ENCODE measurements around the gene CLDN9. TPM values are rescaled to one million over a fixed set of nuclear protein-coding genes. Genes with fewer than 3 reads are reported as not detected.
A peak's percentile ranks its signal among the peaks of the same experiment; 100 is the strongest.

Gene CLDN9
- total and polyA plus RNA-seq, 9 of the 15 experiments (the other 6 are each of a cell fraction or from before 2014, with no cell fraction given): 0.12 to 0.44 (median 0.22) TPM; not detected in 4

DNA sequence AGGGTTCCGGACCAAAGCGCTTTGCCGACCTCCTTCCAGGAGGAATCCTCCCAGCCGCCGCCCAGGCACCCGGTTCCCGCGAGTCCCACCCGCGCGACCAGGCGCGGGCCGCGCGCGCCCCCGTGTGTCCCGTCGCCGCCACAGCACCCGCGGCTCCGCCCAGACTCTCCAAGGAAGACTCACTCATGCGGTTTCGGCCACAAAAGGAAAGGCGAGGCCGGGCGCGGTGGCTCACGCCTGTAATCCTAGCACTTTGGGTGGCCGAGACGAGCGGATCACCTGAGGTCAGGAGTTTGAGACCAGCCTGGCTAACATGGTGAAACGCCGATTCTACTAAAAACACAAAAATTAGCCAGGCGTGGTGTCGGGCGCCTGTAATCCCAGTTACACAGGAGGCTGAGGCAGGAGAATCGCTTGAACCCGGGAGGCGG, 29.0 kb upstream of the CLDN9 start (continued):
- TF ChIP-seq, protein P1, sequence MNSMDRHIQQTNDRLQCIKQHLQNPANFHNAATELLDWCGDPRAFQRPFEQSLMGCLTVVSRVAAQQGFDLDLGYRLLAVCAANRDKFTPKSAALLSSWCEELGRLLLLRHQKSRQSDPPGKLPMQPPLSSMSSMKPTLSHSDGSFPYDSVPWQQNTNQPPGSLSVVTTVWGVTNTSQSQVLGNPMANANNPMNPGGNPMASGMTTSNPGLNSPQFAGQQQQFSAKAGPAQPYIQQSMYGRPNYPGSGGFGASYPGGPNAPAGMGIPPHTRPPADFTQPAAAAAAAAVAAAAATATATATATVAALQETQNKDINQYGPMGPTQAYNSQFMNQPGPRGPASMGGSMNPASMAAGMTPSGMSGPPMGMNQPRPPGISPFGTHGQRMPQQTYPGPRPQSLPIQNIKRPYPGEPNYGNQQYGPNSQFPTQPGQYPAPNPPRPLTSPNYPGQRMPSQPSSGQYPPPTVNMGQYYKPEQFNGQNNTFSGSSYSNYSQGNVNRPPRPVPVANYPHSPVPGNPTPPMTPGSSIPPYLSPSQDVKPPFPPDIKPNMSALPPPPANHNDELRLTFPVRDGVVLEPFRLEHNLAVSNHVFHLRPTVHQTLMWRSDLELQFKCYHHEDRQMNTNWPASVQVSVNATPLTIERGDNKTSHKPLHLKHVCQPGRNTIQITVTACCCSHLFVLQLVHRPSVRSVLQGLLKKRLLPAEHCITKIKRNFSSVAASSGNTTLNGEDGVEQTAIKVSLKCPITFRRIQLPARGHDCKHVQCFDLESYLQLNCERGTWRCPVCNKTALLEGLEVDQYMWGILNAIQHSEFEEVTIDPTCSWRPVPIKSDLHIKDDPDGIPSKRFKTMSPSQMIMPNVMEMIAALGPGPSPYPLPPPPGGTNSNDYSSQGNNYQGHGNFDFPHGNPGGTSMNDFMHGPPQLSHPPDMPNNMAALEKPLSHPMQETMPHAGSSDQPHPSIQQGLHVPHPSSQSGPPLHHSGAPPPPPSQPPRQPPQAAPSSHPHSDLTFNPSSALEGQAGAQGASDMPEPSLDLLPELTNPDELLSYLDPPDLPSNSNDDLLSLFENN (IDR thresholded peaks at IDR 0.05; ENCODE audit: low read depth in 2 of 2, low read length in 2 of 2): no peak
- TF ChIP-seq ZNF830 (CRISPR knock-in tag; IDR thresholded peaks at IDR 0.05): no peak
- TF ChIP-seq, protein P2, sequence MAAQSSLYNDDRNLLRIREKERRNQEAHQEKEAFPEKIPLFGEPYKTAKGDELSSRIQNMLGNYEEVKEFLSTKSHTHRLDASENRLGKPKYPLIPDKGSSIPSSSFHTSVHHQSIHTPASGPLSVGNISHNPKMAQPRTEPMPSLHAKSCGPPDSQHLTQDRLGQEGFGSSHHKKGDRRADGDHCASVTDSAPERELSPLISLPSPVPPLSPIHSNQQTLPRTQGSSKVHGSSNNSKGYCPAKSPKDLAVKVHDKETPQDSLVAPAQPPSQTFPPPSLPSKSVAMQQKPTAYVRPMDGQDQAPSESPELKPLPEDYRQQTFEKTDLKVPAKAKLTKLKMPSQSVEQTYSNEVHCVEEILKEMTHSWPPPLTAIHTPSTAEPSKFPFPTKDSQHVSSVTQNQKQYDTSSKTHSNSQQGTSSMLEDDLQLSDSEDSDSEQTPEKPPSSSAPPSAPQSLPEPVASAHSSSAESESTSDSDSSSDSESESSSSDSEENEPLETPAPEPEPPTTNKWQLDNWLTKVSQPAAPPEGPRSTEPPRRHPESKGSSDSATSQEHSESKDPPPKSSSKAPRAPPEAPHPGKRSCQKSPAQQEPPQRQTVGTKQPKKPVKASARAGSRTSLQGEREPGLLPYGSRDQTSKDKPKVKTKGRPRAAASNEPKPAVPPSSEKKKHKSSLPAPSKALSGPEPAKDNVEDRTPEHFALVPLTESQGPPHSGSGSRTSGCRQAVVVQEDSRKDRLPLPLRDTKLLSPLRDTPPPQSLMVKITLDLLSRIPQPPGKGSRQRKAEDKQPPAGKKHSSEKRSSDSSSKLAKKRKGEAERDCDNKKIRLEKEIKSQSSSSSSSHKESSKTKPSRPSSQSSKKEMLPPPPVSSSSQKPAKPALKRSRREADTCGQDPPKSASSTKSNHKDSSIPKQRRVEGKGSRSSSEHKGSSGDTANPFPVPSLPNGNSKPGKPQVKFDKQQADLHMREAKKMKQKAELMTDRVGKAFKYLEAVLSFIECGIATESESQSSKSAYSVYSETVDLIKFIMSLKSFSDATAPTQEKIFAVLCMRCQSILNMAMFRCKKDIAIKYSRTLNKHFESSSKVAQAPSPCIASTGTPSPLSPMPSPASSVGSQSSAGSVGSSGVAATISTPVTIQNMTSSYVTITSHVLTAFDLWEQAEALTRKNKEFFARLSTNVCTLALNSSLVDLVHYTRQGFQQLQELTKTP (IDR thresholded peaks at IDR 0.05; ENCODE audit: low read depth in 1 of 2, partially characterized antibody in 2 of 2): no peak
- TF ChIP-seq, protein P3, sequence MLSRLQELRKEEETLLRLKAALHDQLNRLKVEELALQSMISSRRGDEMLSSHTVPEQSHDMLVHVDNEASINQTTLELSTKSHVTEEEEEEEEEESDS (CRISPR knock-in tag; IDR thresholded peaks at IDR 0.05): no peak
- TF ChIP-seq GTF2E2 (tag; IDR thresholded peaks at IDR 0.05): no peak
- TF ChIP-seq DNMT1 (IDR thresholded peaks at IDR 0.05): no peak
- TF ChIP-seq GABPA (tag; conservative IDR thresholded peaks at IDR 0.05; ENCODE audit: low read depth): no peak
- TF ChIP-seq ZBED1 (IDR thresholded peaks at IDR 0.05): 0 out of 2 replicates have a peak, but pooled peaks have one; percentile 32
- no peak for TF ChIP-seq ZNF589 (CRISPR knock-in tag; IDR thresholded peaks at IDR 0.05; ENCODE audit: low read depth)
- no peak for TF ChIP-seq RBM39 (optimal IDR thresholded peaks at IDR 0.05; ENCODE audit: low read depth, low read length)
- TF ChIP-seq, protein P4, sequence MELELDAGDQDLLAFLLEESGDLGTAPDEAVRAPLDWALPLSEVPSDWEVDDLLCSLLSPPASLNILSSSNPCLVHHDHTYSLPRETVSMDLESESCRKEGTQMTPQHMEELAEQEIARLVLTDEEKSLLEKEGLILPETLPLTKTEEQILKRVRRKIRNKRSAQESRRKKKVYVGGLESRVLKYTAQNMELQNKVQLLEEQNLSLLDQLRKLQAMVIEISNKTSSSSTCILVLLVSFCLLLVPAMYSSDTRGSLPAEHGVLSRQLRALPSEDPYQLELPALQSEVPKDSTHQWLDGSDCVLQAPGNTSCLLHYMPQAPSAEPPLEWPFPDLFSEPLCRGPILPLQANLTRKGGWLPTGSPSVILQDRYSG (tag; conservative IDR thresholded peaks at IDR 0.05; ENCODE audit: low read depth): no peak
- TF ChIP-seq DMBX1 (CRISPR knock-in tag; IDR thresholded peaks at IDR 0.05; ENCODE audit: borderline replicate concordance): no peak
- TF ChIP-seq, protein P5, sequence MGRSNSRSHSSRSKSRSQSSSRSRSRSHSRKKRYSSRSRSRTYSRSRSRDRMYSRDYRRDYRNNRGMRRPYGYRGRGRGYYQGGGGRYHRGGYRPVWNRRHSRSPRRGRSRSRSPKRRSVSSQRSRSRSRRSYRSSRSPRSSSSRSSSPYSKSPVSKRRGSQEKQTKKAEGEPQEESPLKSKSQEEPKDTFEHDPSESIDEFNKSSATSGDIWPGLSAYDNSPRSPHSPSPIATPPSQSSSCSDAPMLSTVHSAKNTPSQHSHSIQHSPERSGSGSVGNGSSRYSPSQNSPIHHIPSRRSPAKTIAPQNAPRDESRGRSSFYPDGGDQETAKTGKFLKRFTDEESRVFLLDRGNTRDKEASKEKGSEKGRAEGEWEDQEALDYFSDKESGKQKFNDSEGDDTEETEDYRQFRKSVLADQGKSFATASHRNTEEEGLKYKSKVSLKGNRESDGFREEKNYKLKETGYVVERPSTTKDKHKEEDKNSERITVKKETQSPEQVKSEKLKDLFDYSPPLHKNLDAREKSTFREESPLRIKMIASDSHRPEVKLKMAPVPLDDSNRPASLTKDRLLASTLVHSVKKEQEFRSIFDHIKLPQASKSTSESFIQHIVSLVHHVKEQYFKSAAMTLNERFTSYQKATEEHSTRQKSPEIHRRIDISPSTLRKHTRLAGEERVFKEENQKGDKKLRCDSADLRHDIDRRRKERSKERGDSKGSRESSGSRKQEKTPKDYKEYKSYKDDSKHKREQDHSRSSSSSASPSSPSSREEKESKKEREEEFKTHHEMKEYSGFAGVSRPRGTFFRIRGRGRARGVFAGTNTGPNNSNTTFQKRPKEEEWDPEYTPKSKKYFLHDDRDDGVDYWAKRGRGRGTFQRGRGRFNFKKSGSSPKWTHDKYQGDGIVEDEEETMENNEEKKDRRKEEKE (IDR thresholded peaks at IDR 0.05; ENCODE audit: borderline replicate concordance in 1 of 2, control insufficient read depth in 1 of 2, low read depth in 2 of 2, low read length in 1 of 2): no peak
- TF ChIP-seq, protein P6, sequence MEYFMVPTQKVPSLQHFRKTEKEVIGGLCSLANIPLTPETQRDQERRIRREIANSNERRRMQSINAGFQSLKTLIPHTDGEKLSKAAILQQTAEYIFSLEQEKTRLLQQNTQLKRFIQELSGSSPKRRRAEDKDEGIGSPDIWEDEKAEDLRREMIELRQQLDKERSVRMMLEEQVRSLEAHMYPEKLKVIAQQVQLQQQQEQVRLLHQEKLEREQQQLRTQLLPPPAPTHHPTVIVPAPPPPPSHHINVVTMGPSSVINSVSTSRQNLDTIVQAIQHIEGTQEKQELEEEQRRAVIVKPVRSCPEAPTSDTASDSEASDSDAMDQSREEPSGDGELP (CRISPR knock-in tag; IDR thresholded peaks at IDR 0.05; ENCODE audit: borderline replicate concordance): peak; percentile 54; the same call in 1 of the 2 replicates
